ENCODE data around the gene MRPS25. TPM values are rescaled to one million over a fixed set of nuclear protein-coding genes. Genes with fewer than 3 reads are reported as not detected.
A peak's percentile ranks its signal among the peaks of the same experiment; 100 is the strongest.

Gene MRPS25
- total and polyA plus RNA-seq, 9 of the 15 experiments (the other 6 are each of a cell fraction or from before 2014, with no cell fraction given) = 34.3 to 129 (median 78.2) TPM

DNA sequence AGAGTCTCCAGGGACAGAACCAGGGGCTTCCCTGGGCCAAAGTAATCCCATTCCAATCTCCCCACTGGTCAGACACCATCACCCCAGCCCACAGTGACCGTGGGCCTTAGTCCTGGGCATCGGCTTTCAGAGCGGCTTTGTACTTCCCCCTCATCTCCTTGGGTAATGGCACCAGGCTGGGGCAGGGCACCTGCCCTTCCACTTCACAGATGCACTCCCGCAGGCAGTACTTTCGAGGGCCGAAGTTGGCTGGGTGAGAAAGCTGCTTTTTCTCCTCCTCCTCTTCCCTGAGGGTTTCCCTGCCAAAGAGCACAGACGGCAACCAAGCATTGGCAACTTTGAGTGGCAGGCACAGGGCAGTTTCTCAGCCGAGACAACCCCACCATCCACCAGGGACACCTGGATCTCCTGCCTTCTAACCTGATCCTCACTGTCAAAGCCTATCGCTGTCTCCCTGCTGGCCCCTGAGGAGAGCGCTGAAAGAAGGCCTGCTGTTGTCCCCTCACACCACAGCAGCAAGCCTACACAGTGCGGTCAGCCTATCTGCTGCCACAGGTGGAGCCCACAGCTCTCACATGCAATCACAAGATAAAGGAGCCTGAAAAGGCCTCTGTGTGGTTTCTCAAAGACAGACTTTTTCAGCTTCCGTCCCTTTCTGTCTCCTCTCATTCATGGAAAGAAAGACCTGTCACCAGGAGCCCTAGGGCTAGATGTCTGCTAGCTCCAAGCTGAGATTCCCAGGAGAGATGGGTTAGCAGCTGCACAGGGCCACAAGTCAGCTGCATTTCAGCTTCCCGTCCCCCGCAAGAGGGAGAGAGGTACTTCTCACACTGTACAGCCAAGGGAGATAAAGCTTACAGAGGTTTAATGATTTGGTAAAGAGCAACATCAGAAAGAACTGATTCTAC is 12.5 kb downstream of the MRPS25 start (continued):
- TF ChIP-seq IRF1 (CRISPR knock-in tag; IDR thresholded peaks at IDR 0.05; ENCODE audit: borderline replicate concordance) = no peak
- peak in 1 of 2 experiments; percentile 9 for TF ChIP-seq NCOA2 (IDR thresholded peaks at IDR 0.05; ENCODE audit: partially characterized antibody in 2 of 2)
- peak; percentile 78; the same call in 1 of the 2 replicates for TF ChIP-seq SMARCA5 (IDR thresholded peaks at IDR 0.05)
- TF ChIP-seq, protein P1, sequence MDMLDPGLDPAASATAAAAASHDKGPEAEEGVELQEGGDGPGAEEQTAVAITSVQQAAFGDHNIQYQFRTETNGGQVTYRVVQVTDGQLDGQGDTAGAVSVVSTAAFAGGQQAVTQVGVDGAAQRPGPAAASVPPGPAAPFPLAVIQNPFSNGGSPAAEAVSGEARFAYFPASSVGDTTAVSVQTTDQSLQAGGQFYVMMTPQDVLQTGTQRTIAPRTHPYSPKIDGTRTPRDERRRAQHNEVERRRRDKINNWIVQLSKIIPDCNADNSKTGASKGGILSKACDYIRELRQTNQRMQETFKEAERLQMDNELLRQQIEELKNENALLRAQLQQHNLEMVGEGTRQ (CRISPR knock-in tag; IDR thresholded peaks at IDR 0.05) = no peak
- TF ChIP-seq BCOR (IDR thresholded peaks at IDR 0.05) = peak; percentile 83
- no peak for TF ChIP-seq ZFP36 (IDR thresholded peaks at IDR 0.05; ENCODE audit: low read depth, low read length, partially characterized antibody)
- TF ChIP-seq CSDE1 (IDR thresholded peaks at IDR 0.05) = no peak
- TF ChIP-seq, protein P2, sequence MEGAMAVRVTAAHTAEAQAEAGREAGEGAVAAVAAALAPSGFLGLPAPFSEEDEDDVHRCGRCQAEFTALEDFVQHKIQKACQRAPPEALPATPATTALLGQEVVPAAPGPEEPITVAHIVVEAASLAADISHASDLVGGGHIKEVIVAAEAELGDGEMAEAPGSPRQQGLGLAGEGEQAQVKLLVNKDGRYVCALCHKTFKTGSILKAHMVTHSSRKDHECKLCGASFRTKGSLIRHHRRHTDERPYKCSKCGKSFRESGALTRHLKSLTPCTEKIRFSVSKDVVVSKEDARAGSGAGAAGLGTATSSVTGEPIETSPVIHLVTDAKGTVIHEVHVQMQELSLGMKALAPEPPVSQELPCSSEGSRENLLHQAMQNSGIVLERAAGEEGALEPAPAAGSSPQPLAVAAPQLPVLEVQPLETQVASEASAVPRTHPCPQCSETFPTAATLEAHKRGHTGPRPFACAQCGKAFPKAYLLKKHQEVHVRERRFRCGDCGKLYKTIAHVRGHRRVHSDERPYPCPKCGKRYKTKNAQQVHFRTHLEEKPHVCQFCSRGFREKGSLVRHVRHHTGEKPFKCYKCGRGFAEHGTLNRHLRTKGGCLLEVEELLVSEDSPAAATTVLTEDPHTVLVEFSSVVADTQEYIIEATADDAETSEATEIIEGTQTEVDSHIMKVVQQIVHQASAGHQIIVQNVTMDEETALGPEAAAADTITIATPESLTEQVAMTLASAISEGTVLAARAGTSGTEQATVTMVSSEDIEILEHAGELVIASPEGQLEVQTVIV (CRISPR knock-in tag; IDR thresholded peaks at IDR 0.05; ENCODE audit: borderline replicate concordance) = no peak
- TF ChIP-seq, protein P3, sequence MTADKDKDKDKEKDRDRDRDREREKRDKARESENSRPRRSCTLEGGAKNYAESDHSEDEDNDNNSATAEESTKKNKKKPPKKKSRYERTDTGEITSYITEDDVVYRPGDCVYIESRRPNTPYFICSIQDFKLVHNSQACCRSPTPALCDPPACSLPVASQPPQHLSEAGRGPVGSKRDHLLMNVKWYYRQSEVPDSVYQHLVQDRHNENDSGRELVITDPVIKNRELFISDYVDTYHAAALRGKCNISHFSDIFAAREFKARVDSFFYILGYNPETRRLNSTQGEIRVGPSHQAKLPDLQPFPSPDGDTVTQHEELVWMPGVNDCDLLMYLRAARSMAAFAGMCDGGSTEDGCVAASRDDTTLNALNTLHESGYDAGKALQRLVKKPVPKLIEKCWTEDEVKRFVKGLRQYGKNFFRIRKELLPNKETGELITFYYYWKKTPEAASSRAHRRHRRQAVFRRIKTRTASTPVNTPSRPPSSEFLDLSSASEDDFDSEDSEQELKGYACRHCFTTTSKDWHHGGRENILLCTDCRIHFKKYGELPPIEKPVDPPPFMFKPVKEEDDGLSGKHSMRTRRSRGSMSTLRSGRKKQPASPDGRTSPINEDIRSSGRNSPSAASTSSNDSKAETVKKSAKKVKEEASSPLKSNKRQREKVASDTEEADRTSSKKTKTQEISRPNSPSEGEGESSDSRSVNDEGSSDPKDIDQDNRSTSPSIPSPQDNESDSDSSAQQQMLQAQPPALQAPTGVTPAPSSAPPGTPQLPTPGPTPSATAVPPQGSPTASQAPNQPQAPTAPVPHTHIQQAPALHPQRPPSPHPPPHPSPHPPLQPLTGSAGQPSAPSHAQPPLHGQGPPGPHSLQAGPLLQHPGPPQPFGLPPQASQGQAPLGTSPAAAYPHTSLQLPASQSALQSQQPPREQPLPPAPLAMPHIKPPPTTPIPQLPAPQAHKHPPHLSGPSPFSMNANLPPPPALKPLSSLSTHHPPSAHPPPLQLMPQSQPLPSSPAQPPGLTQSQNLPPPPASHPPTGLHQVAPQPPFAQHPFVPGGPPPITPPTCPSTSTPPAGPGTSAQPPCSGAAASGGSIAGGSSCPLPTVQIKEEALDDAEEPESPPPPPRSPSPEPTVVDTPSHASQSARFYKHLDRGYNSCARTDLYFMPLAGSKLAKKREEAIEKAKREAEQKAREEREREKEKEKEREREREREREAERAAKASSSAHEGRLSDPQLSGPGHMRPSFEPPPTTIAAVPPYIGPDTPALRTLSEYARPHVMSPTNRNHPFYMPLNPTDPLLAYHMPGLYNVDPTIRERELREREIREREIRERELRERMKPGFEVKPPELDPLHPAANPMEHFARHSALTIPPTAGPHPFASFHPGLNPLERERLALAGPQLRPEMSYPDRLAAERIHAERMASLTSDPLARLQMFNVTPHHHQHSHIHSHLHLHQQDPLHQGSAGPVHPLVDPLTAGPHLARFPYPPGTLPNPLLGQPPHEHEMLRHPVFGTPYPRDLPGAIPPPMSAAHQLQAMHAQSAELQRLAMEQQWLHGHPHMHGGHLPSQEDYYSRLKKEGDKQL (CRISPR knock-in tag; IDR thresholded peaks at IDR 0.05; ENCODE audit: borderline replicate concordance) = peak; percentile 96; the same call in 1 of the 2 replicates
- no peak for TF ChIP-seq POLR3A (IDR thresholded peaks at IDR 0.05; ENCODE audit: borderline replicate concordance, extremely low read depth, insufficient read depth, insufficient read length)
- TF ChIP-seq RCOR1 (IDR thresholded peaks at IDR 0.05; ENCODE audit: borderline replicate concordance in 1 of 2, low read depth in 2 of 2, low read length in 2 of 2) = peak; percentile 97

All from K562 (cell line).